ENCODE measurements around the gene GAST.
"Not testable (repeated sequence)": the region's sequence is repeated elsewhere in the genome, so short reads cannot be mapped to it uniquely, and the experiment has no call there.

GAST gene

DNA sequence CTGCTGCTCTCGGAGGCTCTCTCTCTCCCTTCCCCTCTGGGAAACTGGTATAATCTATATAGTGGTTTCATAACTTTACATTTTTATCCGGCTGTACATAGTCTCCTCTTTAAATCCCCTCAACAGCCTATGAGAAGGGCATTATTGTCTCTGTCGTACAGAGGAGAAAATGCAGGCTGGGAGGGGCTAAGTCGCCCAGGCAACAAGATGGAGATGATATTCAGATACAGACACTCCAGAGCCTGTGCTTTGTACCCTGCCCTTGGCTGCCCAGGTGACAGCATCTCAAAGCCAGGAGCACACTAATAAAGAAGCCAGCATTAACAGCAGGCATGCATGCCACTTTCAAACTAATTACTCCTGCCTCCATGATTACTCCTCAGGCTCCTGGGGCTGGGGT lies 28.1 kb upstream of the GAST start:
- no peak for DNase-seq

DNA sequence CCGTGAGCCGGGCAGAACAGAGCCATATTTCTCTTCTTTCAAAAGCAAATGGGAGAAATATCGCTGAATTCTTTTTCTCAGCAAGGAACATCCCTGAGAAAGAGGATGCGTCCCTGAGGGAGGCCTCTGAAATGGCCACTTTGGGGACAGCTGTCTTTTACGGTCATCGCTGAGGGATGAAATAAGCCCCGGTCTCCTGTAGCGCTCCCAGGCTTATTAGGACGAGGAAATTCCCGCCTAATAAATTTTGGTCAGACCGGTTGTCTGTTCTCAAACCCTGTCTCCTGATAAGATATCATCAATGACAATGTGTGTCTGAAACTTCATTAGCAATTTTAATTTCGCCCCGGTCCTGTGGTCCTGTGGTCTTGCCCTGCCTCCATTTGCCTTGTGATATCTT lies 26.4 kb upstream of the GAST start:
- not testable (repeated sequence) for DNase-seq

DNA sequence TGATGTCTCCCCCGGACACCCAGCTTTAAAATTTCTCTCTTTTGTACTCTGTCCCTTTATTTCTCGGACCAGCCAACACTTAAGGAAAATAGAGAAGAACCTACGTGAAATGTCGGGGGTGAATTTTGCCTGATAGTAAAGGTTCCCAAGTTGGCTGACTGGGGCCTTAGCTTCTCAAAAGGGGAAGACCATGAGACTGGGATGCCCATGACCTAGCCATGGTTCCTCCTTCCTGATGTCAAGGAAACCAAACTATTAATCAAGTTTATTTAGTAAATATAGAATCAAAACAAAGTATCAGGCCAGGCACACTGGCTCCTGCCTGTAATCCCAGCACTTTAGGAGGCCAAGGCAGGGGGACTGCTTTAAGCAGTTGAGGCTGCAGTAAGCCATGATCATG lies 25.9 kb upstream of the GAST start:
- no peak for DNase-seq

DNA sequence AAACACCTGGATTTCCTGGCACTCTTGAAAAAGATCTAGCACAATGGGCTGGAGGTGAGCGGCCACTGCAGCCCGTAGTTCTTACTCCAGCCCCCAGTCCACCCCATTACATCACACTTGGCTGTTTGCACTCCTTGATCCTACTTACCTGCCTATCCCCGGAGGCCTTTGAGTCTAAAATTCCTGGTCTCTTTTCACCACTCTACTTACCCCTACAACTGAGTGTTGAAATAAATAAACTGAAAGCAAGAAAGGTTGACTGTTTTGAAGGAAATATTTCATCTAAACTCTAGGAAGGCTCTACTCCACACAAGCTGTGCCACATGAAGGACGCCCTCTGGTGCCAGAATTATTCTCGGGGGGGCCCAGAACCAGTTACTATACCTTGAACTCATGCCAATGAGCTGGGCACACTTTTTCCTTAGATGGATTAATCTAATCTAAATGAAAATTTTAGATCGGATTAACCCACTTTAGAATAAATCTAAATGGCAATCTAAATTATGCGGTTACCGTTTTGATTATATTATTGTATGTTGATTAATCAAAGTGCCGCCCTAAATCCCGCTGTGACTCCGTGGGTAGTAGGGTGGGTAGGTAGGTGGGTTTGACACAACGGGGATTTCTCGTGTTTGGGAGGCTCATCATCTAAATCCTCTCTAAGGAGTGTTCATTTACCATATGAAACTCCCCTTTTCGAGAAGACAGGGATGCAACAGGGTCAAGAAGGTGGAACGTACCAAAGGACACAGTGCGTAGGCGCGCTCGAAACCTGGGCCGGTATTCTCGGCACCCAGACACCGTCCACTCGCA lies 24.1 kb upstream of the GAST start:
- DNase-seq, result peak; percentile 62

DNA sequence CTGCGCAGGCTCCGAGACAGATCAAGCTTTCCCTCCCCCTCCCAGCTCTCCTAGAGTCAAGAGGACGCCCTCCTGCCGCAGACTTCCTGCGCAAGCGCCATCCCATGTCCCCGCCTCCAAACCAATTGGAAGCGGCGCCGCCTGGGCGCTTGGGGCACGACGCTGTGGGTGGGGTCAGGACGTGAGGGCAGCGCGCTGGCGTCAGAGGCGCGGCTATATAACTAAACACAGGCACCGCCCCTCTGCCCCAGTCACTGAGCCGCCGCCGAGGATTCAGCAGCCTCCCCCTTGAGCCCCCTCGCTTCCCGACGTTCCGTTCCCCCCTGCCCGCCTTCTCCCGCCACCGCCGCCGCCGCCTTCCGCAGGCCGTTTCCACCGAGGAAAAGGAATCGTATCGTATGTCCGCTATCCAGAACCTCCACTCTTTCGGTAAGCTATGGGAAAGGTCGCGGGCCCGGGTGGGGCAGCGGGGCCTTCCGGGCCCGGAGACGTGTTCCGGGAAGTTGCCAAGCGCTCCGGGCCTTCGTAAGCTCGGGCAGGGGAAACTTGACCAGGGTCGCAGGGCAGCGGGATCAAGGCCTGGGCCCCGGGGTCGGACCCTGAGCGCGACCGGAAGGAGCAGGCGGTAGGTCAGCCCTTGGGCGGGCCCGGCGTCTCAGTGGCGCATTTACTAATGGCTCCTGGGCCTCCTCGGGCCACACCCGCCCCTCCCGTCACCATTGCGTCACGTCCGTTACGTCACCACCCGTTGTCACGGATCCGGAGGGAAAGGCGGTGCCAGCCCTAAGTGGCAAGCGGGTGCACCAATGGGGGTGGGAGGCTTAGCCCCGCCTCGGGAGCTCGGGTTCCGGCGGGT lies 23.3 kb upstream of the GAST start, which contains the start of gene EIF1:
EIF1 (plus strand) TSS at position 245 of the 856 bp plus-strand sequence; CDS start at position 399, 154 bp downstream.
- DNase-seq, result peak; percentile 100

DNA sequence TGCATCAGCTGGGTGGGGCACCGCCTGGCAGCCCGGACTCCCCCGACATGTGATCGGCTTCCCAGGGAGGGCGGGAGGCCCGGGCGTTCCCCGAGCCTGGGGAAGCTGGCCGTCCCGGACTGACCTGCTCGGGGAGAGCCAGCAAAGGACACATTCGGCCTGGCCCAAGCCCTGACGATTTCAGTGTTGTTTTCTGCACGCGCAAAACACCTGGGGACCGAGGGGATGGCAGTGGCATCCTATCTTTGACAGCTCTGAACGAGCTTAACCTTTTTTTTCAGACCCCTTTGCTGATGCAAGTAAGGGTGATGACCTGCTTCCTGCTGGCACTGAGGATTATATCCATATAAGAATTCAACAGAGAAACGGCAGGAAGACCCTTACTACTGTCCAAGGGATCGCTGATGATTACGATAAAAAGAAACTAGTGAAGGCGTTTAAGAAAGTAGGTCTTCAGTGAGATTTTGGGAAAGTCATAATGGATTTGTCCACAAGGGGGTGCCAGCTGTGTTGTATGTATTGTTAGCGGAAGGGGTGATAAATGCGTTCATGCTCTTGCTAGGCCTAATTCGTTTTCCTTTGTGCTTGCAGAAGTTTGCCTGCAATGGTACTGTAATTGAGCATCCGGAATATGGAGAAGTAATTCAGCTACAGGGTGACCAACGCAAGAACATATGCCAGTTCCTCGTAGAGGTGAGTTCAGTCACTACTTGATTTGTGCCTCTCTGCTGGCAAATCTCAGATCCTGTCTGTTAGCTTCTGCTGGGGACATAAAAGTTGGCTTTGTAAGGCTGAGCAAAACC lies 22.4 kb upstream of the GAST start:
- DNase-seq, result peak; percentile 60

DNA sequence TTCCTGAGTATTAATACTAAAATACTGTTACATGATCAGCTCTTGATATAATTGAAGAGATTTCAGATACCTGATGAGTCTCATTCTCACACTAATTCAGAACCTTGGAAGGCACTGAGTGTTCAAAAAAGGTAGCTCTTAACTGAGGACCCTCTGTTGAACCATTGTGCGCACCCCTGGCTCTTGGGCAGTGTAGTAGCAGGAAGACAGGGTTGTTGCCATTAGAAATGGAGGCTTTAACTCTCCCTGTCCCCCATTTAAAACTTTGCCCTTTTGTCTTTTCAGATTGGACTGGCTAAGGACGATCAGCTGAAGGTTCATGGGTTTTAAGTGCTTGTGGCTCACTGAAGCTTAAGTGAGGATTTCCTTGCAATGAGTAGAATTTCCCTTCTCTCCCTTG lies 21.6 kb upstream of the GAST start:
- DNase-seq, result no peak

DNA sequence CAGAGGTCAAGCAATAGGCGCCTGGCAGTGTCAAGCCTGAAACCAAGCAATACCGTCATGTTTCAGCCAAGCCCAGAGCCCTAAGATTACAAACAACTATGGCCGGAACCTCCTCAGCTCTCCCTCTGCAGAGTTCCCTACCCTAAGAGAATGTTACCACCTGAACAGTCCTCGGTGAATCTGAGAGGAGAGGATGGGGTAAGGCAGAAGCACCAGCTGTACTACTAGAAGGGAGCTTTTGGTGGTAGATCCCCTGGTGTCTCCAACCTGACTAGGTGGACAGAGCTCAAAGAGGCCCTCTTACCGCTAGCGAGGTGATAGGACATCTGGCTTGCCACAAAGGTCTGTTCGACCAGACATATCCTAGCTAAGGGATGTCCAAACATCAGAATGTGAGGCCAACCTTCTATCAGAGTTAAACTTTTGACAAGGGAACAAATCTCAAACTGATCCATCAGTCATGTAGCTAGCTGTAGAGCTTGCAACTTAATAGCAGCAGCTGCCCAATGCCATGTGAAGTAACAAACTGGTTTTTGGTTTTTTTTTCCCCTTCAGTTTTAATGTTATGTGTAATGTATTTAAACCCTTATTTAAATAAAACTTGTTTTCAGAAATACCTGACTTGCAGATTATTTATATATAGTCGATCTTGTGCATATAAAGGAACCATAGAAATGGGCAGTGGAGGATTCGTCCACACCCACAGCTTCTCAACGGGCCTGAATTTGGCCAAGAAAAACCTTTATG lies 20.9 kb upstream of the GAST start:
- no peak for DNase-seq

DNA sequence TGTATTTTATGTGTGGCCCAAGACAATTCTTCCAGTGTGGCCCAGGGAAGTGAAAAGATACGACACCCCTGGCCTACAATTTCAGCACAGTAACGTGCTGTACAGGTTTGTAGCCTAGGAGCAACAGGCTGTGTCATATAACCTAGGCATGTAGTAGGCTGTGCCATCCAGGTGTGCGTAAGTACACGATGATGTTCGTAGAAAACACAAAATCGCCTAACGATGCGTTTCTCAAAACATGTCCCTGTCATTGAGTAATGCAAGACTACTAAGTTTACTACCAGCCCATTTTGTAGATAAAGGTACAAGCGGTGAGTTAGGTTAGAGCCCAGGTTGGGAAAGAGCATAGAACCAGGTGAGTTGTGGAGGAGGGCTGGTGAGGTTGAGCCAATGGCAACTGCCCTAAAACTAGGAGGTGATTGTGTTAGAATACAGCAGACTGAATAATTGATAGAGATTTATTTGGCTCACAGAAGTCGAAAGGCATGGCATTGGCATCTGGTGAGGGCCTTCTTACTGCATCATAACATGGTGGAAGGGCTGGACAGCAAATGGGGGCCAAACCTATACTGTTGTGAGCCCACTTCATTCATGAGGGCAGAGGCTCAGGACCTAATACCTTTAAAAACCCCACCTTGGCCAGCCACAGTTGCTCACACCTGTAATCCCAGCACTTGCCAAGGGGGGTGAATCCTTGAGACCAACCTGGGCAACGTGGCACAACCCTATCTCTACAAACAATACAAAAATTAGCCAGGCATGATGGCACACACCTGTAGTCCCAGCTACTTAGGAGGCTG lies 19.2 kb upstream of the GAST start:
- no peak for DNase-seq

DNA sequence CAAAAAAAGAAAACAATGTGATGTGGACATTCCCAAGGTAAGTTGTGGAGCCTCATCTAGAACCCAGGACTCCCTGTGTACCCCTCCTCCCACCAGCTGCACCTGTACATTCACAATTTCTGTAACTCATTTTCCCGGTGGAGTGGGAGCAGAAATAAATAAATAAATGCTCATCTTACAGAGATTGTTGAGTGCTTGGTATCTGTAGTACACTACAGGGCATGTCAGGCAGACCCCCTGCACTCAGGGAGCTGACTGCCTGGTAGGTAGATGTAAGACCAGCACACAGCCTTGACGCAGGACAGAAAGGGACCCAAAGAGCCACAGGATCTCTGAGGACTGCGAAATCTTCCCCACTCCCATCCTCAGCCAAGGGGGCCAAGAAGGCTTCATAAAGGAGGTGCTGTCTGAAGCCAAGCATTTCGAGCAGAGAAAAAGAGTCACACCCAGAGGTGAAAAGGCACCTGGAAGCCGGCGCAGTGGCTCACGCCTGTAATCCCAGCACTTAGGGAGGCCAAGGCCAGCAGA lies 16.9 kb upstream of the GAST start:
- no peak for DNase-seq

DNA sequence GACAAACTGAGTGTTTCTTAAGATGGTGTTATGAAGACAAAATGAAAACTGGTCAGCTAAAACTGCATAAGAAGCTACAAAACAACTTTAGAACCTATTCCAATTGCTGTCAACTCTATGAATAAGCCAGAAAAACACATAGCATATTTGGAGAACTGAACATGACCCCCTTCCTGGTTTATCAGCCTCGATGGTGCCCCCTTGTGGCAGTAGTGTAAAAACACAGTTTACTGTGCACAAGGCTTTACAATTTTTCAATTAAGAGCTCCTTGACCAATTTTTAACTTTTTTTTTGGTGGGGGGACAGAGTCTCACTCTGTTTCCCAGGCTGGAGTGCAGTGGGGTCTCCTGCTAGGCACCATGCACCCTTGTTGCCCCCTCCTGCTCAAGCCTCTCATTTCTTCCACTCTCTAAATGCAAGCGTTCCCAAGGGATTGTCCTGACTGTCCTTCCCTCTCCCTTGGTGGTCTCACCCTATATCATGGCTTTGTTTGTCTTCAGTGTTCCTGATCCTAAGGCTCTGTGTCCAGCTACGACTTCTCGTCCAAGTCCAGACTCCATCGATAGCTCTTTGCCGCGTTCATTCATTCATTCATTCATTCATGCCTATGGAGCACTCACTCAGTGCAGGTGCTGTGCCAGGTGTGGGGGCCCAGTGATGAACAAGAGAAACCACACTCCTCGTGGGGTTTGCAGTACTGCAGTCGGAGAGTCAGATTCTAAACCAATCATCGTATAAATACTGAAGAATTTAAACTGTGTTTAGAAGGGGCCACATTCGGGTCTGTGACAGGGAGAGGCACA lies 16.0 kb upstream of the GAST start:
- DNase-seq, result peak; percentile 78

DNA sequence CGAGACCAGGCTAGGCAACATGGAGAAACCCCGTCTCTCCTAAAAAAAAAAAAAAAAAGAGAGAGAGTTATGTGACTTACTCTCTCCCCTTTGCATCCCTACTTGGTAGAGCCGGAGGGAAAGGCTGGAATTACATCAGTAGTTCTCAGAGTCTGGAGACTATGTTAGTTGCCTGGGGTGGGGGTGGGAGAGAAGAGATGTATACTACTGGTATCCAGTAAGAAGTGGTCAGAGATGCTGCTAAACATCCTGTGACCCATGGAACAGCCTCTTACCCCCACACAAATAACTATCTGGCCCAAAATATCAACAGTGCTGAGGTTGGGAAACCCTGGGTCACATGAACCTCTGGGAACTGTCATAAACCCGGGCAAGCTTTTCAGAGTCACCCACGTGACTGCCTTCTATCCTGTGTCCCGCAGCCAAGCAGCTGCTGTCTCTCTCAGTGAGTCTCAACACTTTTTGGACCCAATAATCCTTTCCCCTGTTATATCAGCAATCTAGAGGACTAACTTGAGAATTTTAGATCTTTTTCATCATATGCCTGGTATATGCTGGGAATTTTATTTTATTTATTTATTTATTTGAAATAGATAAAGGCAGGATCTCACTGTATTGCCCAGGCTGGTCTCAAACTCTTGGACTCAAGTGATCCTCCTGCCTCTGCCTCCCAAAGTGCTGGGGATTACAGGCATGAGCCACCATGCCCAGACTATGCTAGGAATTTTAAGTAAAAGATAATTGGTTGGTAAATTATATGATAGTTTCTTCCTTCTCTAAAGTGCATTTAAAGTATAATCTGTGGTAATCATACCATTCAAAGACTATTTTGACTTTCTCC lies 14.8 kb upstream of the GAST start:
- DNase-seq, result no peak

DNA sequence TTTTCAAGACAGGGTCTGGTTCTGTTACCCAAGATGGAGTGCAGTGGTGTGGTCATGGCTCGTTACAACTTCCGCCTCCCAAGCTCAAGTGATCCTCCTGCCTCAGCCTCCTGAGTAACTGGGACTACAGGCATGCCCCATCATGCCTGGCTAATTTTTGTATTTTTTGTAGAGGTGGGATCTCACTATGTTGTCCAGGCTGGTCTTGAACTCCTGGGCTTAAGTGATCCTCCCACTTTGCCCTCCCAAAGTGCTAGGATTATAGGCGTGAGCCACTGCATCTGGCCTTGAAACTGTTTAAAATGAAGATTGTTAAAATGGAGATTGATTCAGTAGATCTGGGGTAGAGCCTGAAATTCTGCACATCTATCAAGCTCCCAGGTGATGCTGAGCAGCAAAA lies 11.3 kb upstream of the GAST start:
- DNase-seq, result not testable (repeated sequence)

DNA sequence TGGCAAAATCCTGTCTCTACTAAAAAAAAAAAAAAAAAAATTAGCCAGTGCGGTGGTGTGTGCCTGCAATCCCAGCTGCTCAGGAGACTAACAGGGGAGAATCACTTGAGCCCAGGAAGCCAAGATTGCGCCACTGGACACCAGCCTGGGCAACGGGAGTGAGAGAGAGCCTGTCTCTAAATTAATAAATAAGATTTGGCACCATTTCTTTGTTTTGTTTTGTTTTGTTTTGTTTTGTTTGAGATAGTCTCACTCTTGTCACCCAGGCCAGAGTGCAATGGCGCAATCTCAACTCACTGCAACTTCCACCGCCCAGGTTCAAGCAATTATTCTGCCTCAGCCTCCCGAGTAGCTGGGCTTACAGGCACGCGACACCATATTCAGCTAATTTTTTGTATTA lies 9.4 kb upstream of the GAST start:
- DNase-seq, result no peak

DNA sequence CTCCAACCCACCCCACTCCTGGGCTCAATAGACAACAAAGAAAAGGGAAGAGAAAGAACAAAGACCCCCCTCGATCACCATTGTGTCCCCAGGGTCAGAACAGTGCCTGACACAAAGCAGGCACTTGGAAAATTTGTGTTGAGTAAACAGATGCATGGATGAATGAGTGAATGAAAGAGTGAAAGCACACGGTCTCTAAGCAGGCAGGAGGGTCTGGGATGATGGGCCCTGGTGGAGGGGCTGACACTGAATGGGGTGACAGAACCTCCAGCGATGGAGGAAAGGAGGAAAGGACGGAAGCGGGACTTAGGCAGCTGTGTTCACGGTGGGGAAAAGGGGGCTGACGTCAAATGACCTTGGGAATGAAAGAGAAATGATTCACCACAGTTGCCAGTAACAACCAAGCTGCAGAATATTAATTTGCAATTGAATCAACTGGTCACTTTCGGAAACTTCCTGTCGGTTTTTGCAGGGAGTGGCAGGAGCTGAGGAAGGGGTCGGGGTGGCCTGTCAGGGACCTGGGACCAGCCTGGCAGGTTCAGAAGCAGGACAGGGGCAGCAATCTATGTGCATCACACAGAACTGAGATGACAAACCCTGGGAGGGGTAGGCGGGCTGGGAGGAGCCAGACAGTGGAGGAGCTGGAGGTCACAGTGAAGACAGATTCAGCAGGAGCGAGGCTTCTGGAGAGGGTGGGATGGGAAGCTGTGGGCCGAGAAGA lies 6.7 kb upstream of the GAST start:
- DNase-seq, result no peak

DNA sequence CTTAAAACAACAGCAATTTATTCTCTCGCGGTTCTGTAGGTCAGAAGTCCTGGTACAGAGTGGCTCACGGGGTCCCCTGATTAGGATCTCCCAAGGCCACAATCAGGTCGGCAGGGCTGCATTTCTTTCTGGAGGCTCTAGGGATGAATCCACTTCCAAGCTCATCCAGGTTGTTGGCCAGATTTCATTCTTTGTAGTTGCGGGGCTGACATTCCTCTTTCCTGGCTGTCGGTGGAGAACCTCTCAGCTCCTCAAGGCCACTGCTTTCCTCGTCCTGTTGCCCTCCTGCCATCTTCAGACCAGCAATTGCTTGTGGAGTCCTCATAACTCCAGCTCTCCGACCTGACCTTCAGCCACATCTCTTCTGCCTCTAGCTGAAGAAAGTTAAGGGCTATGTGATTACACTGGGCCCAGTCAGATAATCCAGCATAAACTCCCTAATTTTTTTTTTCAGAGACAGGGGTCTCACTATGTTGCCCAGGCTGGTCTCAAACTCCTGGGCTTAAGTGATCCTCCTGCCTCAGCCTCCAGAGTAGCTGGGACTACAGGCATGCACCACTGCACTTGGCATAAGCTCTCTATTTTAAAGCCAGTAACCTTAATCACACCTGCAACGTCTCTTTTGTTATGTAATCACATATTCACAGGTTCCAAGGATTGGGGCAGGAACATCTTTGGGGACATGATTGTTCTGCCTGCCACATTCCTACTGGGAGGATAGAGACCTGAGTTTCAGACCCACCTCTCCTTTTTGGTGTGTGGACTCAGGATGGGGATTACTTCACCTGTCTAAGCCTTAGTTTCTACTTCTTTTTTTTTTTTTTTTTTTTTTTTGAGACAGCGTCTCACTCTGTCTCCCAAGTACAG lies 4.1 kb upstream of the GAST start:
- no peak for DNase-seq

DNA sequence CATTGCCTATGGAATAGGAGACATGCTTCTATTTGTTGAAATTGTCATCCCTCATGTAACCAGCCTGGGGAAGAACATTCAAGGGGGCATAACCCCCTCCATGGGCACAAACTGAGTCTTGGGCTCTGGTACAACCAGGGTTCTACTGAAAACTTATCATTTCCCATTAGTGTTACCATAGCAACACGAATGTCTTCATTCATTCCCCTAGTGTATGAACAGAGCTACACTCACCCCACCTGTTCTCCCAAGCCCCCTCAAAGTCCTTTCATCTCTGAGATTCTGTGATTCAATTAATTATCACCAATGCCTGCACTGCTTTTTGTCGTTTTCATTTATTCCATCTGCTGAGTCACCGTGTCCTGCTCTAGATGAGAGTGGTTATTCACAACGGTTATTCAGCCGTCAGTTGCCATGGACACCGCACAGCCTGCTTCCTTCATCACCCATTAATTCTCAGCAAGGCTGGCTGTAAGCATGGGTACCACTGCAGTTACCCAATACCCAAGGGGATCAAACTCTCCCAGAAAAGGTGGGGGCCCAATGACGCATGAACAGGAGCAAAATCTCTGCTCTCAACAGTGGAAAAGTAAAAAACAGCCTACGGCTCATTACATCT lies 1.6 kb upstream of the GAST start:
- DNase-seq, result no peak

Data from activated gamma-delta T cell treated with Interleukin-2 at 50 U/mL for 16 hours (primary cell).